ENCODE measurements around the gene APBA1.
"Not testable (repeated sequence)": the region's sequence is repeated elsewhere in the genome, so short reads cannot be mapped to it uniquely, and the experiment has no call there.

The APBA1 gene

DNA sequence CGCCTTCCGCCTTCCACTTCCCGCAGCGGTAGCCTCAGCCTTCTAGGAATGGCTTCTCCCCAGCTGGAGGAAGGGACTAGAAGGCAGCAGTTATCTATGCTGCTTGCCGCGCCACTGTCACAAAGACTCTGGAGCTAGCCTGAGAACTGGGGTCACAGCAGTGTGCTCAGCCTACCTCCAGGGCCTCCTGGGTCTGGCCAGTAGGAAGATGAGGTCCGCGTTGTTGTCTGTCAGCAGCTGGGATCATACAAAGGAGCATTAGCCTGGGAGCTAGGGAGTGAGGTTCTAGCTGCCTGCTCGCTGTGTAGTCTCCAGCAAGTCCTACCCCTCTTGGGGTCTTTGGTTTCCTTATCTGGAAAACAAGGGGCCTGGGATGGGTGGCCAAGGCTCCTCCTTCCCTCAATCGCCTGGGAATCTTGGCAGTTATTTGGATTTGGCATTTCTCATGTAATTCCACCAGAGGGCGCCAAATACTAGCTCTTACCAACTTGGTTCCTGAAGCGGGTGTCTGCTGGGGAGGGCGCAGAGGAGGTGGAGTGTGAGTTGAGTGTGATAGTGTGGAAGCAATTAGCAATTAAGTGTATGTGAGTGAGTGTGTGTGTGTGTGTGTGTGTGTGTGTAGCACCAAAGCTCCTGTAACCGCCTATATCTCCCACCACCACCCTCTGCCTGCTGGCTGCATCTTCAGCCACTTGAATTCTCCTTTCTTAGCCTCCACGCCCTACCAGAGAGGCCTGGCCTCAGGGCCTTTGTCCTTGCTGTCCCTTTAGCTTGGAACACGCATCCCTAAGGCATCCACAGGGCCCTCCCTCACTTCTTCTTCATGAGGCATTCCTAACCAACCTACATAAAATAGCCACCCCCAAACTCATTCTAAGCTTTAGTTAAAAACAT is 250.0 kb downstream of the APBA1 start:
- H3K4me3 ChIP-seq (ENCODE audit: low read length): no peak overlapping the region
- TF ChIP-seq ZNF274 (IDR thresholded peaks at IDR 0.05; ENCODE audit: low read depth, low read length): no peak

- H3K4me3 ChIP-seq (ENCODE audit: low read length): no peak overlapping the region
- no peak for TF ChIP-seq ZNF274 (IDR thresholded peaks at IDR 0.05; ENCODE audit: low read depth, low read length)
Measured at GRCh38 chr9:69420611-69421270, 251.4 kb downstream of the APBA1 start.

DNA sequence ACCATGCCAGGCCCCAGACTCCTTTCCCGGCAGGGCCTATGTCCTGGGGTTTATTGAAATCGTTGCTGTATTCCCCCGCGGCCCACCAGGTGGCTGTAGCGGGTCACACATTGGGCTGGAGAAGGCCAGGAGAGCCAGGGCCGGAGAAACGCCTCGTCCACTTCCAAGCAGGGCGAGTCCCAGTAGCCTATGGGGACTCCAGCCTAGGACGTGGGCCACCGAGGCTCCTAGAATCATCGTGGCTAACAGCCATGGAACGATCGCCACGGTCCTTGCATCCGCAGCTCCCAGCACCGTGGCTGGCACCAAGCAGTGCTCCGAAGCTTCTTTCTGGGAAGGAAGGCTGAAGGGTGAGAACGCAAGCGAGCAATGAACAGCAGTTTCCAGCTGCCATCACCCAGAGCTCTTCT is 259.4 kb downstream of the APBA1 start:
- TF ChIP-seq ZNF274 (IDR thresholded peaks at IDR 0.05; ENCODE audit: low read depth, low read length): no peak
- no peak overlapping the region for H3K4me3 ChIP-seq (ENCODE audit: low read length)

GRCh38 chr9:69411931-69412740 is 260.0 kb downstream of the APBA1 start:
- H3K4me3 ChIP-seq (ENCODE audit: low read length): no peak overlapping the region
- no peak for TF ChIP-seq ZNF274 (IDR thresholded peaks at IDR 0.05; ENCODE audit: low read depth, low read length)

GRCh38 chr9:69411246-69411645 is 260.9 kb downstream of the APBA1 start:
- H3K4me3 ChIP-seq (ENCODE audit: low read length): no peak overlapping the region
- no peak for TF ChIP-seq ZNF274 (IDR thresholded peaks at IDR 0.05; ENCODE audit: low read depth, low read length)

DNA sequence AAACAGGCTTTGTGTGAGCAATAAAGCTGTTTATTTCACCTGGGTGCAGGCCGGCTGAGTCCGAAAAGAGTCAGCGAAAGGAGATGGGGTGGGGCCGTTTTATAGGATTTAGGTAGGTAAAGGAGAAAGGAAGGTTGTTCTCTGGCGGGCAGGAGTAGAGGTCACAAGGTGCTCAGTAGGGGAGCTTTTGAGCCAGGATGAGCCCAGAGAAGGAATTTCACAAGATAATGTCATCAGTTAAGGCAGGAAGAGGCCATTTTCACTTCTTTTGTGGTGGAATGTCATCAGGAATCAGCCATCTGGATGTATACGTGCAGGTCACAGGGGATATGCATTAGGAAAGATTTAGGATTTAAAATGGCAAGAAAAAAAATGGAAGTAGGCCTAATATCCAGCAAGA is 262.2 kb downstream of the APBA1 start:
- not testable (repeated sequence) for H3K4me3 ChIP-seq (ENCODE audit: low read length)

DNA sequence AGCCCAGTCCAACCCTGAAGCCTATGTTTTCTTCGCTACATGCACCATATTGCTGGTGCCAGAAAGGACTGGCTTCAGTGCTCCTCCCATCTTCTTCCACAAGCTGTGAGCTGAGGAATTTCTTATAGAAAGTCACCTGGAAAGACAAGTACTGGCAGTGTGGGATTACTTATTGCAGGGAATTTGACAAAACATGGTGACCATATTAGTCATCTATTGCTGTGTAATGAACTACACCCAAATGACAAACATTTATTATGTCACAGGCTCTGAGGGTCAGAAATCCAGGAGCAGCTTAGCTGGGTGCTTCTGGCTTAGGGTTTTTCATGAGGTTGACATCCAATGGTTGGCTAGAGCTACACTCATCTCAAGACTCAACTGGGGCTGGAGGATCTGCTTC is 271.7 kb downstream of the APBA1 start:
- no peak for TF ChIP-seq ZNF274 (IDR thresholded peaks at IDR 0.05; ENCODE audit: low read depth, low read length)
- H3K4me3 ChIP-seq (ENCODE audit: low read length): no peak overlapping the region

DNA sequence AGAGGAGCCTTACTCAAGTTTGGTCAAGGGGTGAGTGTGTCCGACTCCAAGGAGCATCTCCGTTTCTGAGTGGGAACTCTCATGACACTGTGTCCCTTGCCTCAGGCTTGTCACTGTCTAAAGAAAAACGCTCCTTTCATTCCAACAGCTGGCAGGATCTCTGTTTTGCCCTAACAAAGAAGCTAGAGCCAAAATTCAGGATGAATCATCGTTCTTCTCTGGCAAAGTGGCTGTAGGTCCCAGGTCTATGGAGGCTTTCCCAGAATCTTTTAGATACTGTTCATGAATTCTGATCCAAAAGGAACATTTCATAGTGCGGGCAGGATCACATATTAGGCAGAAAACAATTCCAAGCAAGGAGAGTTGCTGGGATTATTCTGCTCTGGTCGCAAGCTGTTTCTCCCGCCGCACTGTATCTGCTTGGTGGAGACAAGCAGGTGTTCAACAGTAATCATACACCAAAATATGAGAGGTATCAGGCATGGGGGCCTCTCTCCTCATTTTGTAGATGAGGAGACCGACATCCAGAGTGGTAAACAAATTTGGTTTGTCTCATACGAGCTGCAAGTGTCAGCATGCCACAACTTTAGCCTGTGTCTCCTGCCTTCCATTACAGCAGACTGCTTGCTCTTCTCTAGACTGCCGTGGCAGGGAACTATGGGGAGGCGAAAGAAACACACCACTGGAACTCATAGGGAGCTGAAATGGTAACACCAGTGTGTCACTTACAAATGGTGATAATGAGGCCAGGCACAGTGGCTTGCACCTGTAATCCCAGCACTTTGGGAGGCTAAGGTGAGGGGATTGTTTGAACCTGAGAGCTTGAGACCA is 274.6 kb downstream of the APBA1 start:
- H3K4me3 ChIP-seq (ENCODE audit: low read length): no peak overlapping the region
- TF ChIP-seq ZNF274 (IDR thresholded peaks at IDR 0.05; ENCODE audit: low read depth, low read length): no peak

- no peak overlapping the region for H3K4me3 ChIP-seq (ENCODE audit: low read length)
- TF ChIP-seq ZNF274 (IDR thresholded peaks at IDR 0.05; ENCODE audit: low read depth, low read length): no peak
Measured at GRCh38 chr9:69396759-69397158, 275.4 kb downstream of the APBA1 start.

DNA sequence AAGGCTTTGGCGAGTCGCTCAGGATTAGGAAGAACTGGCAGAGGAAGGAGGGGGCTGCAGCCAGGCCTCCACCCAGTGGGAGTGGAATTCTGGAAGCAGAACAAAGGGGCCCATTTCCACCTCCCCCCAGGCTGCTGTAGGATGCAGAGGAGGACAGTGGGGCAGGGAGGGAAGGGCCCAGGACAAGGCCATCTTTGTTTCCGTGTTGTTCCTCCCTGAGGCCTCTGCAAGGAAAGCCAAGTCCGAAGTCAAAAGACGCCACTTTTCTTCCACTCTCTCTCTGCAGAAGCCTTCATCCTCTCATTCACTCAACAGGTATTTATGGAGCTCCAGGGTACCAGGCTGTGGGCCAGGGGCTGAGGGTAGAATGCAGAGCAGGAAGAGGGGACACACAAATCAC is 276.5 kb downstream of the APBA1 start:
- H3K4me3 ChIP-seq (ENCODE audit: low read length): no peak overlapping the region
- TF ChIP-seq ZNF274 (IDR thresholded peaks at IDR 0.05; ENCODE audit: low read depth, low read length): no peak

DNA sequence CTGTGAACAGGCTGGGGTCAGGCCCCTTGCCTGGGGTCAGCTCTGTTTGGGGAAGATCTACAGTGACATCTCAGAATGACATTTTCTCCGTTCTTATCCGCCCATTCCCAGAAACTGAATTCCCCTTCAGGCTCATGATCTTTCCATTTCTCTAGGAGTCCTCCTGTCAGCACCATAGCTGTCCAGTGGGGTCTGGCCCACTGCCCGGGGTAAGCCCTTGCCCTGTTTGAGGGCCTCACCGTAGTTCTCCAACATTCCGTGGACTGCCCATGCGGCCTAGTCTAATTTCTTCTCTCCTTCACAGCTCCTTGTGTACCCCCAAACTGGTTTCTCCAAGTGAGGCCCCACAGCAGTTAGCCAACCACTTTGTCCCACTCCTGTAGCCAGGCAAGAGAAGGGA is 278.7 kb downstream of the APBA1 start:
- H3K4me3 ChIP-seq (ENCODE audit: low read length): no peak overlapping the region
- no peak for TF ChIP-seq ZNF274 (IDR thresholded peaks at IDR 0.05; ENCODE audit: low read depth, low read length)

GRCh38 chr9:69392826-69393225 is 279.3 kb downstream of the APBA1 start:
- TF ChIP-seq ZNF274 (IDR thresholded peaks at IDR 0.05; ENCODE audit: low read depth, low read length): no peak
- no peak overlapping the region for H3K4me3 ChIP-seq (ENCODE audit: low read length)

- H3K4me3 ChIP-seq (ENCODE audit: low read length): no peak overlapping the region
Measured at GRCh38 chr9:69391946-69392345, 280.2 kb downstream of the APBA1 start.

DNA sequence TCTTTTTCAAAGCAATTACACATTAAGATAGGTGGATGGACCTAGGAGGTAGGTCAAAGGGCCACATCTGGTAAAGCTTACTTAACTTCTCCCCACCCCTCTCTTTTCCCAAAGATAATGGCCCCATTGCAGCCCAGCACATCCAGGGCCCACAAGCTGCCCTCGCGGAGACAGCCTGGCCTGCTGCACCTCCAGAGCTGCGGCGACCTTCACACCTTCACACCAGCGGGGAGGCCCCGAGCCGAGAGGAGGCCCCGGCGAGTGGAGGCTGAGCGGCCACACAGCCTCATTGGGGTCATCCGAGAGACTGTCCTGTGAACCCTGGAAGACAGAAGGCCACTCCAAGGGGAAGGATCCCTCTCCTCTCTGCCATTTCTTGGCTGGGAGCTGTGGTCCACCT is 280.7 kb downstream of the APBA1 start:
- TF ChIP-seq ZNF274 (IDR thresholded peaks at IDR 0.05; ENCODE audit: low read depth, low read length): no peak
- H3K4me3 ChIP-seq (ENCODE audit: low read length): no peak overlapping the region

More at GRCh38 chr9:69391946-69392345, 280.2 kb downstream of the APBA1 start:
- TF ChIP-seq ZNF274 (IDR thresholded peaks at IDR 0.05; ENCODE audit: low read depth, low read length): no peak

Data from GM08714 (cell line).